Esophagus squamous epithelium (tissue), 5 donors: ENCODE results near the gene TMEM219. TPM values are rescaled to one million over a fixed set of nuclear protein-coding genes. Genes with fewer than 3 reads are reported as not detected.

ENCODE experiments used
- DNase-seq: peaks from one replicate; lab custom pipeline; 2025; lab: John Stamatoyannopoulos, UW
- H3K27ac ChIP-seq, 4 donors: fragments of 200-600 bp; sonication (generic); one replicate each; pipeline ENCODE4 v1.5.1; 2016 to 2019; ENCODE audit warnings: mild to moderate bottlenecking in 1 of 4
- H3K27me3 ChIP-seq, 4 donors: fragments of 200-600 bp; sonication (generic); 1 replicate in 3 of 4; 2 replicates in 1 of 4; pipeline versions ENCODE4 v1.5.1 to v1.6.0; 2017 to 2021; ENCODE audit warnings: antibody characterized with exemption in 1 of 4
- H3K36me3 ChIP-seq, 3 donors: fragments of 200-600 bp; sonication (generic); one replicate each; pipeline ENCODE4 v1.5.1; 2016 to 2019
- H3K4me1 ChIP-seq, 3 donors: fragments of 200-600 bp; sonication (generic); one replicate each; pipeline ENCODE4 v1.5.1; 2017 to 2019
- H3K4me3 ChIP-seq, 4 donors: fragments of 200-600 bp; sonication (generic); 1 replicate in 3 of 4; 2 replicates in 1 of 4; pipeline ENCODE4 v1.5.1; 2016 to 2019; ENCODE audit warnings: mild to moderate bottlenecking in 2 of 4, moderate library complexity in 1 of 4
- H3K9me3 ChIP-seq, 3 donors: fragments of 200-600 bp; sonication (generic); one replicate each; pipeline ENCODE4 v1.5.1; 2016 to 2019
- POLR2A ChIP-seq, 4 donors: fragments of 450-650 bp; IDR thresholded peaks; one replicate each; pipeline ENCODE4 v1.6.1; 2017; ENCODE audit warnings: antibody characterized with exemption in 4 of 4, mild to moderate bottlenecking in 4 of 4, moderate library complexity in 3 of 4
- WGBS, 2 donors: methylation state at CpG; one replicate each; pipeline ENCODE4 v1.1.5; 2018; 5-methylcytosine and 5-hydroxymethylcytosine counted together
- intact Hi-C: fragments of 100-400 bp; cut with DNase I; formaldehyde crosslinking; loops from one replicate; pipeline ENCODE4 v1.15.0; 2022
- total RNA-seq, 4 donors: library from RNA; depleted of rRNA; stranded (reverse); fragments of >200 nt; gene quantifications; one replicate each; pipeline ENCODE4 v1.1.0, GENCODE V29; 2016
- TF ChIP-seq, protein P1 (sequence below), 6 experiments: fragments of 450-650 bp in 4 of 6; fragments of 200-600 bp in 2 of 6; sonication (generic) in 2 of 6; IDR thresholded peaks; one replicate each; pipeline ENCODE4 v1.5.1; 2016 to 2019; ENCODE audit warnings: antibody characterized with exemption in 6 of 6, mild to moderate bottlenecking in 4 of 6, moderate library complexity in 4 of 6
- donor health status: DM: yes; HTN: yes; CAD: no.

Gene TMEM219
- total RNA-seq, 4 donors from 2014 or later: 48.0 to 119 (median 80.0) TPM

DNA sequence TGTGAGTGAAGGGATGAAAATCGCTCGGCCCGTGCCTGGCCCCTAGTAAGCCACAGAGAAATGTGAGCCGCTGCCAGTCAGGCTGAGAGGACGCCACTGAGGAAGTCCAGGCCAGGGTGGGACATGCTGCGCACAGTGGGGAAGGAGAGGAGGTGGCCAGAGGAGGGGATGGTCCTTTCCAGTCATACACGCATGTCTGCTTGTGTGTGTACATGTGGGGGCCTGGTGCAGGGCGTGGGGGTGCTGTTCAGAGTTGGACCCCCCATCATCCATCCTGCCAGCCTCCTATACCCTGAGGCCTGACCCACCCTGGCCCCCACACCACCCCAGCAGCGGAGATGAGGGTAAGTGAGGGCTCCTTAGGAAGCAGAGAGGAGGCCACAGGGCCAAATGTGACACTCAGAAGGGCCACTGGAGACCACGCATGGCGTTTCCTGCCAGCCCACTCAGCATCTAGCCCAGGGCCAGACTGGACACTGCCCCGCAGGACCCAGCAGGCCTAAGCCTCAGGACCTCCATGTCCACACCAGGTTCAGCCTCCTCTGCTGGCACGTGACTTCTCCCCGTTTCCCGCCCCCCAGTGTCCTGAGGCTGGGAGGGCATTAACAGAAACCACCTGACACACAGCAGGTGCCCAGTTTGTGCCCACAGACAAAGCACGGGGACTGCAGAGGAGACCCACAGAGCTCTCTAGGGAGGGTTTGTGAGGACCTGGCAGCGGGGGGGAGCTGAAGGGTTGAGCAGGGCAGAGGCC is 42.0 kb downstream of the TMEM219 start:
- no peak overlapping the region for H3K27ac ChIP-seq
- peaks cover 0 to 10% (median 0%) of the 10 kb centered on the region in 3 donors for H3K4me1 ChIP-seq
- 64 to 90% methylated on average over 2 to 3 of the region's 17 CpGs for WGBS, 2 donors
- H3K9me3 ChIP-seq: no peaks in the 10 kb centered on the region
- intact Hi-C loops: no loop called here
- no peak for DNase-seq
- H3K27me3 ChIP-seq: peaks cover 0 to 22% (median 0%) of the 10 kb centered on the region in 4 donors
- peaks cover 0 to 53% (median 10%) of the 10 kb centered on the region in 3 donors for H3K36me3 ChIP-seq
- no peak overlapping the region for H3K4me3 ChIP-seq
- TF ChIP-seq, protein P1, sequence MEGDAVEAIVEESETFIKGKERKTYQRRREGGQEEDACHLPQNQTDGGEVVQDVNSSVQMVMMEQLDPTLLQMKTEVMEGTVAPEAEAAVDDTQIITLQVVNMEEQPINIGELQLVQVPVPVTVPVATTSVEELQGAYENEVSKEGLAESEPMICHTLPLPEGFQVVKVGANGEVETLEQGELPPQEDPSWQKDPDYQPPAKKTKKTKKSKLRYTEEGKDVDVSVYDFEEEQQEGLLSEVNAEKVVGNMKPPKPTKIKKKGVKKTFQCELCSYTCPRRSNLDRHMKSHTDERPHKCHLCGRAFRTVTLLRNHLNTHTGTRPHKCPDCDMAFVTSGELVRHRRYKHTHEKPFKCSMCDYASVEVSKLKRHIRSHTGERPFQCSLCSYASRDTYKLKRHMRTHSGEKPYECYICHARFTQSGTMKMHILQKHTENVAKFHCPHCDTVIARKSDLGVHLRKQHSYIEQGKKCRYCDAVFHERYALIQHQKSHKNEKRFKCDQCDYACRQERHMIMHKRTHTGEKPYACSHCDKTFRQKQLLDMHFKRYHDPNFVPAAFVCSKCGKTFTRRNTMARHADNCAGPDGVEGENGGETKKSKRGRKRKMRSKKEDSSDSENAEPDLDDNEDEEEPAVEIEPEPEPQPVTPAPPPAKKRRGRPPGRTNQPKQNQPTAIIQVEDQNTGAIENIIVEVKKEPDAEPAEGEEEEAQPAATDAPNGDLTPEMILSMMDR (IDR thresholded peaks at IDR 0.05): no peak
- TF ChIP-seq POLR2A (IDR thresholded peaks at IDR 0.05): no peak

DNA sequence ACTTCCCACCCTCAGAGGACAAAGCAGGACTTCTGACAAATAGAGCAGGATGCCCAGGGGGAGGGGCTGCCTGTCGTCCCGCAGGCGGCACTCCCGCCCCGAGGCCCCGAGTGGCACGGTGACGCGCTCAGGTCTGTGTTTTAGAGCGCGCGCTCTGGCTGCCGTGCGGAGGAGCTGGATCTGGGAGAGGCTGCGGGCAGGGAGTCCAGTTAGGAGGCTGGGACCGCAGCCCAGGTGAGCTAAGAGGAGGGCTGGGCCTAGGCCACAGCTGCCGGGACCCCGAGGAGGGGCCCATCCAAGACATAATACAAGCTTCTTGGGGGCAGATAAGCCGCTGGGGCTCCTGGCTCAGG is 42.5 kb downstream of the TMEM219 start:
- WGBS, 2 donors: 62 to 80% methylated on average over 1 to 10 of the region's 19 CpGs
- DNase-seq: no peak
- H3K4me3 ChIP-seq: no peak overlapping the region
- intact Hi-C loops: no loop called here
- no peak for TF ChIP-seq POLR2A (IDR thresholded peaks at IDR 0.05)
- TF ChIP-seq, protein P1 (IDR thresholded peaks at IDR 0.05): no peak
- no peaks in the 10 kb centered on the region for H3K9me3 ChIP-seq
- peaks cover 0 to 10% (median 0%) of the 10 kb centered on the region in 3 donors for H3K4me1 ChIP-seq
- no peak overlapping the region for H3K27ac ChIP-seq
- peaks cover 0 to 48% (median 6%) of the 10 kb centered on the region in 3 donors for H3K36me3 ChIP-seq
- H3K27me3 ChIP-seq: peaks cover 0 to 27% (median 0%) of the 10 kb centered on the region in 4 donors

DNA sequence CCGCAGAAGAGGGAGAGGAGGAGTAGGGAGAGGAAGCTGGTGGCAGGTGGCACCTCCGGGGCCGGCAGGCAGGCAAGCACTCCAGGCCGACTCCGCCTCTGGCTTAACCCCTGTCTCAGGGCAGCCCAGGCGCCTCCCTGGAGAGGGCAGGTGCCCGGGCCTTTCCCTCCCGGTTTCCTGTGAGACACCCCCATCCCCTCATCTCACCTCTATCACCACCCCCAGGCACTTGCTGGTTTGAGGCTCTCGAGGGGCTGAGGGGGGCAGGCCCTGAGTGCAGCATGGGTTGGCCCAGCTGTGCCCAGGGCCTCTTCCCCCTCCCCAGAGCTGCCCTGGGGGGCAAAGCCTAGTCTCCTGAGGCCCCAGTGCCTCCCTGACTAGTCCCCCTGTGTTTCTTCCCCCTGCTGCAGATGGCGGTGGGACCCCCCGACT is 42.9 kb downstream of the TMEM219 start:
- Histone ChIP-seq H3K4me1 (peaks cover 0 to 13% (median under 1%) of the 10 kb centered on the region in 3 donors), H3K27me3 (peaks cover 0 to 32% (median under 1%) of the 10 kb centered on the region in 4 donors), H3K9me3 (no peaks in the 10 kb centered on the region), H3K4me3 (no peak overlapping the region), H3K27ac (no peak overlapping the region), H3K36me3 (peaks cover 0 to 43% (median 6%) of the 10 kb centered on the region in 3 donors)
- TF ChIP-seq POLR2A (IDR thresholded peaks at IDR 0.05): no peak
- TF ChIP-seq, protein P1 (IDR thresholded peaks at IDR 0.05): no peak
- WGBS, 2 donors: 38 to 40% methylated on average over 2 to 6 of the region's 11 CpGs
- intact Hi-C loops: no loop called here
- no peak for DNase-seq

DNA sequence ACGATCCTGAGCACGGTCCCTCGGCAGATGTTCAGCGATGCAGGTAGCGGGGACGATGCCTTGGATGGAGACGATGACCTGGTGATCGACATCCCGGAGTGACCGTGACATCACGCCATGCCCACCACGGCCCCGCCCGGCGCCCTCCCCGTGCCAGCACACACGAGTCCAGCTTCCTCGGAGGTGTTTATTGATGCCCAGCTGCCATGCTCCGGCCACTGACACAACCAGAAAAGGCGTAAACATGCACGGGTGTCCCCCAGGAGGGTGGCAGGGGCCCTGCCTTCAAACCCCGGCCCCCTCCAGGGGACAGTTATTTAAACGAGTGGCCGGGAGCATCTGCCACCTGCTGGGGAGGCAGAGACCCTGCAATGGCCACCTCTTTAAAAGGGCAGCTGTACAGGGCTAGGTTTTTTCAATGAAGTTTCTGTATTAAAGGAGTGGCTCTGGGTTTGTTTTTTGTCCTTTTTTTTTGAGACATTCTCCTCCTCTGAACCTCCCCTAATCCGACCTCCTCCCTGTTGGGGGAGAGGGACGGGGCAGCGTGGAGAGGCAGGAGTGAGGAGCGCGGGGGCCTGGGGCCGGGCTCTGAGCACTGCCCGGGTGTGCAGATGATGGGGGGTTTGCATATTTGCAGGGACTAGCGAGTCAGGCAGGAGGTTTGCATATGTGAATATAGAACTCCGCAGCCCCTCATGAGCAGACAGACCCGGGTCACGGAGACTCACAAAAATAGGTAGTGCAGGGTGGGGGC is 43.6 kb downstream of the TMEM219 start:
- Histone ChIP-seq H3K4me3 (peak overlapping the region in 1 of 4 donors; percentile 28), H3K4me1 (peaks cover 1 to 20% (median 7%) of the 10 kb centered on the region in 3 donors), H3K27ac (no peak overlapping the region), H3K27me3 (peaks cover 0 to 39% (median 7%) of the 10 kb centered on the region in 4 donors), H3K36me3 (peaks cover 0 to 36% (median 5%) of the 10 kb centered on the region in 3 donors), H3K9me3 (no peaks in the 10 kb centered on the region)
- intact Hi-C loops: no loop called here
- no peak for TF ChIP-seq POLR2A (IDR thresholded peaks at IDR 0.05)
- TF ChIP-seq, protein P1 (IDR thresholded peaks at IDR 0.05): peak; percentile 67 to 77 (median 70)
- 29 to 57% methylated on average over 4 to 18 of the region's 35 CpGs for WGBS, 2 donors
- DNase-seq: no peak
